KMS-11 (cell line): ENCODE data around the gene PPP4R3A.

ENCODE experiments used
- H2AFZ ChIP-seq: fragments of 200-600 bp; sonication (generic); 2 replicates; pipeline ENCODE4 v1.6.1; 2016; ENCODE audit warnings: antibody characterized with exemption, mixed run types, low read depth
- H3K27ac ChIP-seq: fragments of 200-600 bp; sonication (generic); 2 replicates; pipeline ENCODE4 v1.6.1; 2016; ENCODE audit warnings: mild to moderate bottlenecking, mixed run types
- H3K27me3 ChIP-seq: fragments of 200-600 bp; sonication (generic); 2 replicates; pipeline ENCODE4 v1.6.1; 2017; ENCODE audit warnings: mild to moderate bottlenecking, low read depth, mixed run types, moderate library complexity; ENCODE audit not compliant: insufficient read depth
- H3K36me3 ChIP-seq: fragments of 200-600 bp; sonication (generic); 2 replicates; pipeline ENCODE4 v1.6.1; 2017; ENCODE audit warnings: mild to moderate bottlenecking, mixed run types; ENCODE audit not compliant: insufficient read depth
- H3K4me1 ChIP-seq: fragments of 200-600 bp; sonication (generic); 2 replicates; pipeline ENCODE4 v1.6.1; 2016; ENCODE audit warnings: mild to moderate bottlenecking, low read depth, mixed run types; ENCODE audit not compliant: poor library complexity, severe bottlenecking
- H3K4me2 ChIP-seq: fragments of 200-600 bp; sonication (generic); 2 replicates; pipeline ENCODE4 v1.7.0; 2016; ENCODE audit warnings: mild to moderate bottlenecking, mixed run types
- H3K4me3 ChIP-seq: fragments of 200-600 bp; sonication (generic); IDR thresholded peaks from 2 replicates; pipeline ENCODE4 v1.6.1; 2017; ENCODE audit warnings: low read depth, low read length, mixed read lengths; ENCODE audit not compliant: insufficient read depth
- H3K79me2 ChIP-seq: fragments of 200-600 bp; sonication (generic); 2 replicates; pipeline ENCODE4 v1.6.1; 2016; ENCODE audit warnings: low read depth, mixed run types; ENCODE audit not compliant: insufficient read depth
- H3K9ac ChIP-seq: fragments of 200-600 bp; sonication (generic); 2 replicates; pipeline ENCODE4 v1.6.1; 2016; ENCODE audit warnings: mild to moderate bottlenecking, mixed run types
- H4K20me1 ChIP-seq: fragments of 200-600 bp; sonication (generic); 2 replicates; pipeline ENCODE4 v1.6.1; 2016; ENCODE audit warnings: mild to moderate bottlenecking, mixed run types; ENCODE audit not compliant: insufficient read depth
- TF ChIP-seq, protein P1 (sequence below): fragments of 200-600 bp; sonication (generic); conservative IDR thresholded peaks from 2 replicates; pipeline ENCODE4 v1.6.1; 2017; ENCODE audit warnings: low read depth, mild to moderate bottlenecking, antibody characterized with exemption, low read length, moderate library complexity, mixed read lengths

The PPP4R3A gene

GRCh38 chr14:91523972-91524371, 13.9 kb upstream of the PPP4R3A start:
- no peaks in the 10 kb centered on the region for H3K4me1 ChIP-seq
- H2AFZ ChIP-seq, result no peak overlapping the region
- no peak overlapping the region for H3K4me3 ChIP-seq
- no peaks in the 10 kb centered on the region for H3K79me2 ChIP-seq
- TF ChIP-seq, protein P1, sequence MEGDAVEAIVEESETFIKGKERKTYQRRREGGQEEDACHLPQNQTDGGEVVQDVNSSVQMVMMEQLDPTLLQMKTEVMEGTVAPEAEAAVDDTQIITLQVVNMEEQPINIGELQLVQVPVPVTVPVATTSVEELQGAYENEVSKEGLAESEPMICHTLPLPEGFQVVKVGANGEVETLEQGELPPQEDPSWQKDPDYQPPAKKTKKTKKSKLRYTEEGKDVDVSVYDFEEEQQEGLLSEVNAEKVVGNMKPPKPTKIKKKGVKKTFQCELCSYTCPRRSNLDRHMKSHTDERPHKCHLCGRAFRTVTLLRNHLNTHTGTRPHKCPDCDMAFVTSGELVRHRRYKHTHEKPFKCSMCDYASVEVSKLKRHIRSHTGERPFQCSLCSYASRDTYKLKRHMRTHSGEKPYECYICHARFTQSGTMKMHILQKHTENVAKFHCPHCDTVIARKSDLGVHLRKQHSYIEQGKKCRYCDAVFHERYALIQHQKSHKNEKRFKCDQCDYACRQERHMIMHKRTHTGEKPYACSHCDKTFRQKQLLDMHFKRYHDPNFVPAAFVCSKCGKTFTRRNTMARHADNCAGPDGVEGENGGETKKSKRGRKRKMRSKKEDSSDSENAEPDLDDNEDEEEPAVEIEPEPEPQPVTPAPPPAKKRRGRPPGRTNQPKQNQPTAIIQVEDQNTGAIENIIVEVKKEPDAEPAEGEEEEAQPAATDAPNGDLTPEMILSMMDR, result no peak
- no peaks in the 10 kb centered on the region for H3K27me3 ChIP-seq
- H4K20me1 ChIP-seq, result no peaks in the 10 kb centered on the region
- no peaks in the 10 kb centered on the region for H3K36me3 ChIP-seq
- no peak overlapping the region for H3K27ac ChIP-seq
- H3K9ac ChIP-seq, result no peak overlapping the region
- no peak overlapping the region for H3K4me2 ChIP-seq

DNA sequence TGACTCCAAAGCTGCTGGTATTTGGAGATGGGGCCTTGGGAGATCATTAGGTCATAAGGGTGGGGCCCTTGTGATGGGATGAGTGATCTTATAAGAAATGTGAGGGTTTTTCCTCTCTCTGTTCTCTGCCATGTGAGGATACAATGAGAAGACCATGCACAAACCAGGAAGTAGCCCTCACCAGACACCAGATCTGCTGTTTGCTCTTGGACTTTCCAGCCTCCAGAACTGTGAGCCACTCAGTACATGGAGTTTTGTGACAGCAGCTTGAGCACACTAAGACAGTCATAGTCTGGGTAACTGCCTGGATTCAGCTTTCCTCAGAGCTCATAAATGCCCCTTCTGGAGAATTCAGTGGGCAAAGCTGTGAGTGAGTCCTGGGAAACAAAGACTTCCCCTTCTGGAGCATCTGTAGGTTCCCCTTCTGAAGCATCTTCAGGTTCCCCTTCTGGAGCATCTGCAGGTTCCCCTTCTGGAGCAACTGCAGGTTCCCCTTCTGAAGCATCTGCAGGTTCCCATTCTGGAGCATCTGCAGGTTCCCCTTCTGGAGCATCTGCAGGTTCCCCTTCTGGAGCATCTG, 11.0 kb upstream of the PPP4R3A start:
- Histone ChIP-seq H3K27me3 (no peaks in the 10 kb centered on the region), H3K9ac (no peak overlapping the region), H3K4me3 (no peak overlapping the region), H4K20me1 (no peaks in the 10 kb centered on the region), H2AFZ (no peak overlapping the region), H3K27ac (no peak overlapping the region), H3K4me1 (no peaks in the 10 kb centered on the region), H3K36me3 (no peaks in the 10 kb centered on the region), H3K79me2 (no peaks in the 10 kb centered on the region), H3K4me2 (no peak overlapping the region)
- TF ChIP-seq, protein P1, result no peak

GRCh38 chr14:91520138-91520537, 10.0 kb upstream of the PPP4R3A start:
- Histone ChIP-seq H3K79me2 (no peaks in the 10 kb centered on the region), H2AFZ (no peak overlapping the region), H4K20me1 (no peaks in the 10 kb centered on the region), H3K9ac (no peak overlapping the region), H3K4me1 (no peaks in the 10 kb centered on the region), H3K27me3 (no peaks in the 10 kb centered on the region), H3K27ac (no peak overlapping the region), H3K36me3 (no peaks in the 10 kb centered on the region), H3K4me3 (no peak overlapping the region), H3K4me2 (no peak overlapping the region)
- TF ChIP-seq, protein P1, result no peak

DNA sequence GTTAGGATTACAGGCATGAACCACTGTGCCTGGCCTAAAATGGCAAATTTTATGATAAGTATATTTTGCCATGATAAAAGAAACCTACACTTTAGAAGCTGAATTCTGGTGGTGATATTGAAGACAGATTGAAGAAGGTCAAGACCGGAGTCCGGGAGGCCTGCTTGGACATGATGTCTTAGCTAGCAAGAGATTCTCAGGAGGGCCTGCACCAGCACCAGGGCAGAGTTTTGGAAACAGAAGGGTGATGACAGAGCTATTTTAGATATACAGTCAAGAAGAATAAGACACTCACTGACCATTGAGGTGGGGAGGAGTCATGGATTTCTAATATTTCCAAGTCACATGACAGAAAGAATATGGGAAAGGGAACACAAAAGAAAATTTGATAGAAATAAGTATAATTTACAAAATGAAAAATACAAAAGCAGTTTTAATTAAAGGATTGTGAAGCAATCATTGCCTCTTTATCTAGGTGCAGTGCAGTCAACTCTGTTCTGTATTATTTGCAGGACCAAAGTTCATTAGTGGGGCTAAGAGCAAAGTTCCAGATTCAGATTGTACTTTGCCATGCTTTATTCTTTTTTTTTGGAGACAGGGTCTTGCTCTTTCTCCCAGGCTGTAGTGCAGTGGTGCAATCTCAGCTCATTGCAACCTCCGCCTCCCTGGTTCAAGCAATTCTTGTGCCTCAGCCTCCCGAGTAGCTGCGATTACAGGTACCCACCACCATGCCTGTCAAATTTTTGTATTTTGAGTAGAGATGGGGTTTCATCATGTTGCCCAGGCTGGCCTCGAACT, 9.3 kb upstream of the PPP4R3A start:
- Histone ChIP-seq H3K79me2 (no peaks in the 10 kb centered on the region), H3K27me3 (no peaks in the 10 kb centered on the region), H4K20me1 (no peaks in the 10 kb centered on the region), H3K4me2 (no peak overlapping the region), H2AFZ (no peak overlapping the region), H3K36me3 (no peaks in the 10 kb centered on the region), H3K27ac (no peak overlapping the region), H3K4me3 (no peak overlapping the region), H3K4me1 (no peaks in the 10 kb centered on the region), H3K9ac (no peak overlapping the region)
- TF ChIP-seq, protein P1, result no peak
